GM21528 (cell line): Measurements from ENCODE around the gene RPP25L.
"Not testable (repeated sequence)": the region's sequence is repeated elsewhere in the genome, so short reads cannot be mapped to it uniquely, and the experiment has no call there.

ENCODE experiments used
- ATAC-seq: cut with Tn5 transposase; IDR thresholded peaks from one replicate; pipeline ENCODE4 v1.9.1; 2021; ENCODE audit warnings: mild to moderate bottlenecking, moderate library complexity; ENCODE audit not compliant: unreplicated experiment, low FRiP score

RPP25L gene, protein sequence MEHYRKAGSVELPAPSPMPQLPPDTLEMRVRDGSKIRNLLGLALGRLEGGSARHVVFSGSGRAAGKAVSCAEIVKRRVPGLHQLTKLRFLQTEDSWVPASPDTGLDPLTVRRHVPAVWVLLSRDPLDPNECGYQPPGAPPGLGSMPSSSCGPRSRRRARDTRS

DNA sequence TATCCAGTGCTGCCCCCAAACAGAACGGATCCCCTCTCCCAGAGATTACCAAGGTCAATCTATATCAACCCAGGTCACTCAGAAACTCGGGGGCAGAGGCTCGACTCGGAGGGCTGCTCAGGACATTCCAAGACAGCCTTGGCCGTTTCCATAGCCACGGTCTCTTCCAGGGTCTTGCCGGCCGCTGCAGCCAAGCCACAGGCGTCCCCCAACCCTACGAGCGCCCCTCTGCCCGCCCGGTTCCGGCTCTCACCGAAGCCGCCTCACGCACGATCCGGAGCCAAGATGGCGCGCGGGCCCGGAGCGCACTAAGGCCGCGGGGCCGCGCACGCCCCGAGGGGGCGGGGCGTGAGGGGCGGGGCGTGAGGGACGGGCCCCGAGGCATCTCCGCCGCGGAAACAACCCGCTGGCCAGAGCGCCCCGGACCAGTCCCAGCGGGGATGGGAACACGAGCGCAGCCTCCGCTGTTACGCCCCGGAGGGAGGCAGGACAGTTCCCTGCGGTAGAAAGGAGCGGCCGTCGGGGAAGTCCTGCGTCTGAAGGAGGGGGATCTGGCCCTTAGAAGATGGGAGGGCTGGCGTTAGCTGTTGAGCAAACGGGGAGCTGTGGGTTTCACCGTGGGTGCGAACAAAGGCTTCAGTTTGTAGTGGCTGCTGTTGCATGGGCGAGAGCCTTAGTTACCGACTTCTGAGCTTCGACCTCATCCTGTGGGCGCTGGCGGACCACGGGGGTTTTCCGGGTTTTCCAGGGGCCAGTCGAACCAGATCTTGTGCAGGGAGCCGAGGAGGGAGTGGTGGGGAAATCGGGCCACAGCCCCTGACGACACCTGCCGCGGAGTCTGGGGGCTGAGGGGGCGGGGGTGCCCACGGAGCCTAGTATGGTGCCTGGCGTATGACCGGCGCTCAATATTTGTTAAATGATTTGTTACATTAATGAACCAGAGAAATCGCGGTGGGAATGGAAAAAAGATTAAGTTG, at the start of gene RPP25L:
Gene RPP25L, minus strand, starts transcription at position 287 of the 977 bp plus-strand sequence. CDS start 801 bp downstream, outside the sequence.
- peak; percentile 87 for ATAC-seq

DNA sequence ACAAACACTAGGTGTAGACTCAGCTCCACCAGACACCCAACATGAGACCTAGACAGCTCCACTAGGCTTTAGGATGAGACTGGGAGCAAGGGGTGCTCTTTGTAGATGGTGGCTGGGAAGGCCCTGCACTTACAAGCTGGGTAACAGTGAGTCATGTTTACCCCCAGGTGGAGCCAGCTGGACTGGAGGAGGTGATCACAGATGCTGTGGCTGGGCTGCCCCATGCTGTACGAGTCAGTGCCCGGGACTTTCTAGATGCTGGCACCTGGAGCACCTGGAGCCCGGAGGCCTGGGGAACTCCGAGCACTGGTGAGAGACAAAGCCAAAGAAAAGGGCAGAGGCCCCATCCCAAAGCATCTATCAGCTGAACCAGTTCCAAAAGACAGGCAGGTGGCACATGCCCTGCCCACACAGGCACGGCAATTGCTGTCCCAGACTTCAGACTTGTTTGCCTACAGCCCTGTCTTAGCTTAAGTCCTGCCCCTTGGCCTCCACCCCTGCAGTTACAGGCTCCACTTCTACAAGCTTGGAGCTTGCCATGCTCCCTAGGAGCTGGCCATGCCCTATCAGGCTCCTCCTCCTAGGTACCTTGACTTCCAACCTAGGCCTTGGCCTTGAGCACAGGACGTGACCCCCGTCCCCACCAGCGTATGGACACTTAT, 47.8 kb upstream of the RPP25L start:
- no peak for ATAC-seq

DNA sequence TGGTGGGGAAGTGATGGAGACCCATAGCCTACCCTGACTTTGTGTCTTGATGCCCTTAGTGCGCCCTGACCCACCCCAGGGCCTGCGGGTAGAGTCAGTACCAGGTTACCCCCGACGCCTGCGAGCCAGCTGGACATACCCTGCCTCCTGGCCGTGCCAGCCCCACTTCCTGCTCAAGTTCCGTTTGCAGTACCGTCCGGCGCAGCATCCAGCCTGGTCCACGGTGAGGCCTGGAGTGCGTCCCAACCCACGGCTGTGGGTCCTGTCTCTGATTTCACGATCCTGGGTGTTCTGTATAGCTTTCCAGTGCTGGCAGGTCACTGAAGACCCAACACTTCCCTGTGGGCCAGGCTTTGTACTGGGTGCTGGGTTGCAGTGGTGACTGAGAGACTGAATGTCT, 46.6 kb upstream of the RPP25L start:
- ATAC-seq = no peak

DNA sequence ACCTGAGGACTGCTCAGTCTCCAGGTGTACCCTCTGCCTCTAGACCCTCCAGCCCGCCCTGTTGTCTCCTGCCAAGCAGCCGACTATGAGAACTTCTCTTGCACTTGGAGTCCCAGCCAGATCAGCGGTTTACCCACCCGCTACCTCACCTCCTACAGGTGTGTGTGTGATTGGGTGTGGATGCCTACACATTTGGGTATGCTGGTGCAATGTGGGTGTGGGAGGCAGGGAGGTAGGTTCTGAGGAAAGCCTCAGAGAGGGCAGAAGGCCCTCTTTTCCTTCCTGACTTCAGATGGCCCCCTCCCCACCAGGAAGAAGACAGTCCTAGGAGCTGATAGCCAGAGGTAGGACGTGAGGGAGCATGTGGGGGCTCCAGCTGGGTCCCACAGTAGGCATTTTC, 45.1 kb upstream of the RPP25L start:
- ATAC-seq = no peak

DNA sequence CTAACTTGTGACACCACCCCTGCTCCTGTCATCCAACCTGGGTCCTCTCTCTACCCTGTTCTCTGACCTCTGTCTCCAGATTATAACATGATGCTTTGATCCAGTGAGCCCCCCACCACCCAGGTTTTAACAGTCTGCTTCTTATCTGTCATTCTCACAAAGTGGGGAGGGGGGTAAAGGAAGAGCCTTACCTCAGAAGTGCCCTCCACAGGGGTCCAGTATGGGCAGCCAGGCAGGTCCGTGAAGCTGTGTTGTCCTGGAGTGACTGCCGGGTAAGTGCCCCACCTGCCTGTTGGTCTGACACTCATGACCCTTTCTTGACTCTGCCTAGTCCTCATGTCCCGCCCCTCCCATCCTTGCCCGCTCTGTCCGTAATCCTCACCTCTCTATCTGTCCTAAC, 43.5 kb upstream of the RPP25L start:
- no peak for ATAC-seq

DNA sequence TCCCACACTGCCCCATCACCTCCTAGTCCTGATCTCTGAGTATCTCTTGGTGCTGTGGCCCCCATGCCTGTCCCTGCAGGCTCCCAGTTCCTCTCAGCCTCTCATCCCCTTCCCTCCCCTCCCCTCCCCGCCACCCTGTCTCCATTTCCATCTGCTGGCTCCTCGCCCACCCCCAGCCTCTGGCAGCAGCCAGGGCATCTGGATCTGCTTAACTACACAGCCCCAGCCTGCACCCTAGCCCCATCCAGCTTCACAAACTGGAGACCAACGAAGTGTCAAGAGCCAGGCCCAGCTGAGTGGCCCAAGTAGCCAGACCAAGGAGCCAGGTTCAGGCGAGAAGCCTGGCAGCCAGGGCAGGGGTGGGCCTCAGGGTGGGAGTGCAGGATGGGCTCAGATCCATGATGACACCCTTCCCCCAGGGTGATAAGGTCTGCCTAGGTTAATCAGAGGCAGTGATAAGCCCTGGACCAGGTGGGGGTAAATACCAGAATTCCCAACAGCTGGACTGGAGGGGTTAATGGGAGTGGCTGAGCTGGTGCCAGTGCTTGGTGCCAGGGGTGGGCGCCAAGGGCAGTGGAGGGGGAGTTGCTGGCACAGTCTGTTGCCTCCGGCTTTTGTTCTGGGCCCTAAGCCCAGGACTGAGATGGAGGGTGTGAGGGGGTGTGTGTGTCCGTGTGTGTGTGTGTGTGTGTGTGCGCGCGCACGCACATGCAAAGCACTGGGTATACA, 42.6 kb upstream of the RPP25L start:
- ATAC-seq = no peak

DNA sequence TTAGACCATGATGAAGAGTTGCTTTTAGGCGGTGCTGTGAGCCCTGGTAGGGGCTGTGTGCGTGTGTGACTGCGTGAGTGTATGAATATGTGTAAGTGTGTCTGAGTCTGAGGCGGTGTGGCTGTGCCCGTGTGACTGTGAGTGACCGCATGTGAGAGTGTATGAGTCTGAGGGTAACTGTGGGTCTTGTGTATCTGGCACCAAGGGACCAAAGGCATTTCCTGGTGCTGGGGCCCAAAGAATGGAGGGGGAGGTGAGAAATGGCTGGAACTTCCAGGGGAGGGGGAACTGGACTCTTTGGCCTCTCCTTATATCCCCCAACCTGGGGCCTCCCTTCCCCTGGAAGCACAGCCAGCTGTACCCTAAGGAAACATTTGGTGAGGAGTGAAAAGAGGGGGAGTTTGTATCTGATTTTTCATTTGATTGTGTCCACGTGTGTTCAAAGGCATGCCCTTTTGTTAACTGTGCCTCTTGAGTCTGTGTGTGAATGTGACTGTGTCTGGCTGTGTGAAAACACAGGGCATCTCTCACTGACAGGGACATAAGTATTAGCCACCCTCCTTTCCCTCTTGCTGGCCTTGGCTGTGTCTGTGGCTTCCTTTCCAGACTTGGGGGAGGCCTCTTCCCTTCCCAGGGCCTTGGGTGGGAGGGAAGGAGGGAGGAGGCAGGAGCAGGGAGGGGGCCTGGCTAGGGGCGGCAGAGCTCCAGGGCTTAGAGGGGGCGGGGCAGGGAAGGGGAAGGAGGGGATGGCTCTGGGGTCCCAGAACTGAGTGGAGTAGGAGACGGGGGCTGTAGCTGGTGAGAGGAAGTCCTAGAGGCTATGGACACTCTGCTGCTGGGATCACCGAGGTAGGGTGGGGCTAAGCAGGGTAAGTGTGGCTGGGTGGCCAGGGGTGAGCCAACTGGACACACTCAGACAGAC, 41.5 kb upstream of the RPP25L start:
- no peak for ATAC-seq

DNA sequence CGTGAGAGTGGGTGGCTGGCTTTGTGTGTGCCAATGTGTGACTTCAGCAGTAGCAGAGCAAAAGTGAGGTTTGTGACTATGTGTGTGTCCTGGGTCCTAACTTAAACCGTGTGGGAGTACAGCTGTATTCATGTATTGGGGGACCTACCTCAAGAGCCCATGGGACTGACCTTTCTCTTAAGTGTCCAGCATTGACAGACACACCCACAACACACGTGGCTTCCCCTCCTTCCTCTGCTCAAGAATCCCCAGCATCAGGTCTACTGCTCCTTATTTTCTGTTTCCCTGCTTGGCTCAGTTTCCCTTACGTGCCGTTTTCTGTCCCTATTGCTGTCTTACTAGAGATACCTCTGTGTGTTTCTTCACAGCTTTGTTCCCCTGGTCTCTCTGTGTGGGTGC, 40.7 kb upstream of the RPP25L start:
- ATAC-seq = no peak

DNA sequence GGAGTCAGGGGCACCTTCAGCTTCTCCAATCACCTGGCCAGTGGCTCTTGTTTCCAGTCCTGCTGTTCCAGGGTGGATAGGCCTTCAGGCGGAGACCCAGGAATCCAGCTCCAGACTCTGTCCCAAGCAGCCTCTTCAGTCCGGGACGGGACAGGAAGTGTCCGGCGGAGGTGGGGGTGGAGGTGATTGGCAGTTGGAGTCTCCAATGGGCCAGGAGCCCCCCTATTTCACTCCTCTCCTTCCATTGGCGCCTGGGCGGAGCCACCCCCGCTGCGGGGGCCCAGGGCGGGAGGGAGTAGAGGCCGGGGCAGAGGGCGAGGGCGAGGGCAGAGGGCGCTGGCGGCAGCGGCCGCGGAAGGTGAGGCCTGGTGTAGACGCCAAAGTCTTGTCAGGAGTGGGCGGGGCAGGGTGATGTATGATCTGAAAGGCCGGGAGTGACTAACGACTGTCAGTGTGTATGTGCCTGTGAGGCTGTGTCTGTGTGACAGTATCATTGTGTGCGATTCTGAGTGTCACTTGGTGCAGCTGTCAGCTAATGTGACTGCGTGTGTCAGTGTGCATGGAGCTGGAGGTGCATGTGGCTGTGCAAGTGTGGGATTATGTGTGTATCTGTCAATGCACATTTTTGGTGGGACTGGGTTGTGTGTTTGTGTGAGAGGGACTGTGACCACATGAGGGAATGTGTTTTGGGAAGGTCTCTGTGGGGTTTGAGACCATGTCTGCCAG, 40.1 kb upstream of the RPP25L start, which contains the start of gene IL11RA:
Gene IL11RA, plus strand, starts transcription at position 310 of the 726 bp plus-strand sequence. CDS start 3,033 bp downstream, outside the sequence.
- ATAC-seq = no peak

DNA sequence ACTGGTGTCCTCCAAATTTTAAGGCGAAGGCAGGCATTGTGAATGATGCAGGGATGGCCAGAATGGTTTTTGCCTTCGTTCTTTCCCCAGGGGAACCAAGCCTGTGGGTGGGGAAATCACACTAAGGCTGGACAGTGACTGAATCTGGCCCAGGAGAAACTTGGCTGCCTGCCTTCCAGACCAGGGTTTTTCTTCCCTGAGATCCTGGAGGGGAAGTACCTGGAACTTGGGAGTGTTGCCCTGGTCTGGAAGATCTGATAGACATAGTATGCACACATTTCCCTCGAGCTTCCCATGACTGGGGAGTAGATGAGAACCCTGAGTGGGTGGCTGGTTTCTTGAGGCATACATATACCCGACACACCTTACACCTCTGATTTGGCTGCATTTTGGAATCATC, 39.4 kb upstream of the RPP25L start:
- no peak for ATAC-seq

DNA sequence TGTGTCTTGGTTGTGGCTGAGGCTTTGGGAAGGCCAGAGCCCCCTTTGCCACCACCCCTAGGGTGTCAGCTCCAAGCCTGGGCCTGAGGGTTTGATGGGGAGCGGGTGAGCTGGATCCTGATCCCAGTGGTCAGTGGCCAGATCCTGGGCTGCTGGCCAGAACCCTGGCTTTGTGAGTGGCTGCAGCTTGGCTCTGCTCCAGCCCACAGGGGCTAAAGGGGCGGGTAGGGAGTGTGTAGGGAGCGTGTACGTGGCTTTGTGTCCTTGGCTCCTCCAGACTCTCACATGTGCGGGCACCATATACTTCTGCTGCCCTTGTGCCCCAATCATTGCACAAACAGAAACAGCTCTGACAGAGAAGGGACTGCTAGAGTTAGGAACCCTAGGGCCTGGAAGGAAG, 38.9 kb upstream of the RPP25L start:
- ATAC-seq = no peak

DNA sequence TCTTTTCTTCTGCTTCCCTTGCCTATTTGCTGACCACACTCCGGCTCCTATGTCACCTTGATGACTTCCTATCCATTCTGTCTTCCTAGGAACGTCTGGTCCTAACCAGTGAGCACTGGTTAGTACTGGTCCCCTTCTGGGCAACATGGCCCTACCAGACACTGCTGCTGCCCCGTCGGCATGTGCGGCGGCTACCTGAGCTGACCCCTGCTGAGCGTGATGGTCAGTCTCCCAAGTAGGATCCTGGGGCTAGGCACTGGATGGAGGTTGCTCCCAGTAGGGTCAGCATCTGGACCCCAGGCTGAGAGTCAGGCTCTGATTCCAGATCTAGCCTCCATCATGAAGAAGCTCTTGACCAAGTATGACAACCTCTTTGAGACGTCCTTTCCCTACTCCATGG, 36.8 kb upstream of the RPP25L start:
- no peak for ATAC-seq

DNA sequence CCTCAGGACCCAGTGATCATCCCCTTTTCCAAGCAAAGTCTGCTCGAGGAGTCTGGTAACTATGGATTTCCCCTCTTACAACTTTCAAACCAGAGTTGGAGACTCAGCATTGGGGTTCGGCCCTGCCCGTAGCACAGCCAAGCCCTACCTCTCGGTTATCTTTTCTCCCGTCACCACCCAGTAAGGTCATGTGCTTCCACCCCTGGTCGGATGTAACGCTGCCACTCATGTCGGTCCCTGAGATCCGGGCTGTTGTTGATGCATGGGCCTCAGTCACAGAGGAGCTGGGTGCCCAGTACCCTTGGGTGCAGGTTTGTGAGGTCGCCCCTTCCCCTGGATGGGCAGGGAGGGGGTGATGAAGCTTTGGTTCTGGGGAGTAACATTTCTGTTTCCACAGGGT, 35.8 kb upstream of the RPP25L start:
- ATAC-seq = no peak

DNA sequence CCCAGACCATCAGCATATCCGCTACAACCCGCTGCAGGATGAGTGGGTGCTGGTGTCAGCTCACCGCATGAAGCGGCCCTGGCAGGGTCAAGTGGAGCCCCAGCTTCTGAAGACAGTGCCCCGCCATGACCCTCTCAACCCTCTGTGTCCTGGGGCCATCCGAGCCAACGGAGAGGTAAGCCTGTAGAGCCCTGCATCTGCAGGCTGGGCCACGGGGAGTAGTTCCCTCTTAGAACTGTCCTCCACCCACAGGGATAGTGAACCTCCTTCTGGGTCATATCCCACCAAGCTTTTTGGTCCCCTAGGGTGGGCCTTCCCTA, 35.1 kb upstream of the RPP25L start:
- ATAC-seq = no peak

DNA sequence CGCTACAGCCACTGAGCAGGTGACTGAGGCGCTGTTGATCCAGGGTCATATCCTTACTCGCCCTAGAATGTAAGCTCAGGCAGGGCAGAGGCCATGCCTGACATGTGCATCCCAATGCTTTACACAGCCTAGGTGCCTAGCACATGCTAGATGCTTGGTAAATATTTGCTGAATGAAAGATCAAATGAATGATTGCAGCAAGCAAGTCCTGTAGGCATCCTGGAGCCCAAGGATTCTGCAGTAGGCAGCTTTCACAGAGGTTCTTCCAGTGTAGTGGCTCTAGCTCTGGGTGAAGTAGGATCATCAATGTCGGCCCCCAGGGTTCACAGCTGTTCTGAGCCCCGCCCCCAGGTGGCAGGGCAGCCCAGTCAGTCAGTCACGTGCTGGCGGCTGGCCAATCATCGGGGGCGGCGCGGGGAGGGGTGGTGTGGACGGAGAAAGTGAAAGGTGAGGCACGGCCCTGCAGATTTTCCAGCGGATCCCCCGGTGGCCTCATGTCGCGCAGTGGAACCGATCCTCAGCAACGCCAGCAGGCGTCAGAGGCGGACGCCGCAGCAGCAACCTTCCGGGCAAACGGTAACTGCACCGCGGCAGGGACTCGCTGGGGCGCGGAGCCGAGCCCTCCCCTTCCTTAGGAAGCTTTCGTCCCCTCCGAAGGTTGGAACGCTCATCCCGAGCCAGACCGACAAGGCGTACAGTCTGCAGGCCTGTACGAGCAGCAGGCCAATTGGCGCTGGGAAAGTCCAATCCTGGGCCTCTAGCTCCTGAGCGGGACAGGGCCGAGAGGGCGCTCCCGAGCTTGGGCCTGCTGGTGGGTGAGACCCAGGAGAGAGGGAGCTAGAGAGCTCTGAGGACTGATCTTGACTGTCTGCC, 34.5 kb upstream of the RPP25L start, which contains the start of gene GALT:
Gene GALT, plus strand, starts transcription at position 465 of the 873 bp plus-strand sequence. Its CDS starts 30 bp downstream, at position 495.
- peak; percentile 89 for ATAC-seq

DNA sequence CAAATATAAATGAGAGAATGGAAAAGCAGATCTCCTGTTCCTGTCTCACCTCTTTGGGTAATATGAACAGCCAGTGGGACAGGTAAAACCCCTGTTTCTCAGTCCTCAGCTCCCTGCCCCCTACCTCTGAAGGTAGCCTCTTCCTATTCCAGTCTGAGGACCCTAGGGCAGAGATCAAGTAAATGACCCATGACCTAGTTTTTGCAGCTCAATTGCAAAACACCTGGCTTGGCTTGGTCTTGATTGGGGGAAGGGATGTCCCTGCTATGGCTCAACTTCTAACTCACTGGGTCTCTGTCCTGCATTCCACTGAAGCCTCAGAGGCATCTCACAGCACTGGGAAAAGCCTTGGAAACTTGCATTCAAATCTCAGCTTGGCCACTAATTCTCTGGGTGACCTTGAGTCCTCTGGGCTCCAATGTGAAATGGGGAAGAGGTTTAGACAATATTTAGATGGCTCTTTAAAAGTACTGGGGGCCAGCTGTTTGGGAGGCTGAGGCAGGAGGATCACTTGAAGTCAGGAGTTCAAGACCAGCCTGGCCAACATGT, 32.9 kb upstream of the RPP25L start:
- ATAC-seq = no peak

DNA sequence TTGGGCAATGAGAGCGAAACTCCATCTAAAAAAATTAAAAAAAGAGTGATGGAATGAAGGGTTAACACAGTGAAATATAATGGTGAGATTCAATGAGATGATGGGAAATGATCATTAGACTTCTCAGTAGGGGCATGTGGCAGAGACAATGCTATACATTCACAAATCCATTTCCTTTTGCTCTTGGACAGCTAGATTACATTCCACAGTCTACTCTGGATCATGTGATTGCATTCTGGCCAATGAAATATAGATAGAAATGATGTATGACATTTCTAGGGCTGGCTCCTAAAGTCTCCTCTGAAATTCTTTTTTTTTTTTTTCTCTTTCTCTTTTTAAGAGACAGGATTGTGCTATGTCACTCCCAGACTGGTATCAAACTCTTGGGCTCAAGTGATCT, 30.8 kb upstream of the RPP25L start:
- no peak for ATAC-seq

DNA sequence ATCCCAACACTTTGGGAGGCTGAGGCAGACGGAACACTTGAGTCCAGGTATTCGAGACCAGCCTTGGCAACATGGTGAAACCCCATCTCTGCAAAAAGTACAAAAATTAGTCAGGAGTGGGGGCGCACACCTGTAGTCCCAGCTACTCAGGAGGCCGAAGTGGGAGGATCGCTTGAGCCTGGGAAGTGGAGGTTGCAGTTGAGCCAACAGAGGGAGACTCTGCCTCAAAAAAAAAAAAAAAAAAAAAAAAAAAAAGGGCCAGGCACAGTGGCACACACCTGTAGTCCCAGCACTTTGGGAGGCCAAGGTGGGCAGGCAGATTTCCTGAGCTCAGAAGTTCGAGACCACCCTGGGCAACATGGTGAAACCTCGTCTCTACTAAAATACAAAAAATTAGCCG, 27.4 kb upstream of the RPP25L start:
- not testable (repeated sequence) for ATAC-seq
